Measurements from ENCODE around the gene PRRC2B. TPM values are rescaled to one million over a fixed set of nuclear protein-coding genes. Genes with fewer than 3 reads are reported as not detected.

Gene PRRC2B
- total RNA-seq, 4 donors from 2014 or later: 102 to 168 (median 144) TPM

GRCh38 chr9:131436865-131437271 is 43.0 kb downstream of the PRRC2B start:
- no peak for DNase-seq (ENCODE audit: low spot score in 2 of 2)
- no peak for TF ChIP-seq POLR2A (IDR thresholded peaks at IDR 0.05)
- no peak for TF ChIP-seq CTCF (IDR thresholded peaks at IDR 0.05)
- intact Hi-C loops (cut with DNase I; ENCODE audit: low total_unique reads): no loop called here

GRCh38 chr9:131438190-131438589 is 44.3 kb downstream of the PRRC2B start:
- no peak for TF ChIP-seq POLR2A (IDR thresholded peaks at IDR 0.05)
- TF ChIP-seq CTCF (IDR thresholded peaks at IDR 0.05): no peak
- no peak overlapping the region for H3K4me3 ChIP-seq (ENCODE audit: low read depth, poor library complexity, severe bottlenecking)
- WGBS, 2 donors: 88 to 92% methylated on average over 7 of the region's 7 CpGs
- intact Hi-C loops (cut with DNase I; ENCODE audit: low total_unique reads): no loop called here
- DNase-seq (ENCODE audit: low spot score in 2 of 2): no peak

More at GRCh38 chr9:131436865-131437271, 43.0 kb downstream of the PRRC2B start:
- WGBS, 2 donors: 84% methylated on average over 8 of the region's 8 CpGs
- no peak overlapping the region for H3K4me3 ChIP-seq (ENCODE audit: low read depth, poor library complexity, severe bottlenecking)

- no peak for DNase-seq (ENCODE audit: low spot score in 2 of 2)
- 82 to 87% methylated on average over 4 of the region's 4 CpGs for WGBS, 2 donors
- intact Hi-C loops (cut with DNase I; ENCODE audit: low total_unique reads): no loop called here
- no peak for TF ChIP-seq CTCF (IDR thresholded peaks at IDR 0.05)
- no peak overlapping the region for H3K4me3 ChIP-seq (ENCODE audit: low read depth, poor library complexity, severe bottlenecking)
These were observed 45.3 kb downstream of the PRRC2B start for GRCh38 chr9:131439224-131439623.

GRCh38 chr9:131441441-131441840 is 47.6 kb downstream of the PRRC2B start:
- WGBS, 2 donors: 63 to 66% methylated on average over 2 of the region's 2 CpGs
- DNase-seq (ENCODE audit: low spot score in 2 of 2): no peak
- H3K4me3 ChIP-seq (ENCODE audit: low read depth, poor library complexity, severe bottlenecking): no peak overlapping the region
- TF ChIP-seq POLR2A (IDR thresholded peaks at IDR 0.05) (no peak), CTCF (IDR thresholded peaks at IDR 0.05) (no peak)
- intact Hi-C loops (cut with DNase I; ENCODE audit: low total_unique reads): no loop called here

GRCh38 chr9:131442351-131442750 is 48.5 kb downstream of the PRRC2B start:
- WGBS, 2 donors: 54 to 61% methylated on average over 10 of the region's 10 CpGs
- H3K4me3 ChIP-seq (ENCODE audit: low read depth, poor library complexity, severe bottlenecking): no peak overlapping the region
- DNase-seq (ENCODE audit: low spot score in 2 of 2): no peak
- TF ChIP-seq CTCF (IDR thresholded peaks at IDR 0.05) (no peak), POLR2A (IDR thresholded peaks at IDR 0.05) (no peak)
- intact Hi-C loops (cut with DNase I; ENCODE audit: low total_unique reads): no loop called here

GRCh38 chr9:131443648-131444047 is 49.8 kb downstream of the PRRC2B start:
- no peak for DNase-seq (ENCODE audit: low spot score in 2 of 2)
- intact Hi-C loops (cut with DNase I; ENCODE audit: low total_unique reads): no loop called here
- TF ChIP-seq POLR2A (IDR thresholded peaks at IDR 0.05) (no peak), CTCF (IDR thresholded peaks at IDR 0.05) (no peak)
- WGBS, 2 donors: 76 to 84% methylated on average over 1 to 2 of the region's 2 CpGs
- no peak overlapping the region for H3K4me3 ChIP-seq (ENCODE audit: low read depth, poor library complexity, severe bottlenecking)

All from lower leg skin (tissue), 4 donors.